OCI-LY3 (cell line): ENCODE data around the gene ZNF827.

Source experiments
- H2AFZ ChIP-seq: fragments of 200-600, 300-600 bp; shearing (Covaris generic); 2 replicates; pipeline ENCODE4 v1.6.0; 2014; ENCODE audit warnings: antibody characterized with exemption, low read depth, low read length
- H3K27ac ChIP-seq: fragments of 200-600, 300-600 bp; sonication (generic); 2 replicates; pipeline ENCODE4 v1.5.1; 2014; ENCODE audit warnings: mild to moderate bottlenecking, low read length, moderate library complexity, mixed read lengths
- H3K27me3 ChIP-seq: fragments of 200-600, 300-600 bp; sonication (generic); 2 replicates; pipeline ENCODE4 v1.6.1; 2014; ENCODE audit warnings: low read depth, low read length, mixed read lengths
- H3K36me3 ChIP-seq: fragments of 200-600, 300-600 bp; sonication (generic); replicated peaks from 2 replicates; pipeline ENCODE3; 2014; ENCODE audit warnings: low read depth, low read length, mixed read lengths
- H3K4me1 ChIP-seq: fragments of 300-600, 200-600 bp; sonication (generic); 2 replicates; pipeline ENCODE4 v1.6.1; 2014; ENCODE audit warnings: low read length, mixed read lengths
- H3K4me2 ChIP-seq: fragments of 200-600, 300-600 bp; sonication (generic); 2 replicates; pipeline ENCODE4 v1.6.1; 2014; ENCODE audit warnings: low read length, mixed read lengths
- H3K4me3 ChIP-seq: fragments of 300-600, 200-600 bp; sonication (generic); 2 replicates; pipeline ENCODE4 v1.5.1; 2014; ENCODE audit warnings: antibody characterized with exemption, mild to moderate bottlenecking, low read length, moderate library complexity
- H3K79me2 ChIP-seq: fragments of 300-600, 200-600 bp; shearing (Covaris generic); 2 replicates; pipeline ENCODE4 v1.6.1; 2014; ENCODE audit warnings: mild to moderate bottlenecking, low read length, mixed read lengths
- H3K9ac ChIP-seq: fragments of 300-600, 200-600 bp; shearing (Covaris generic); 2 replicates; pipeline ENCODE4 v1.6.0; 2014; ENCODE audit warnings: mild to moderate bottlenecking, low read length, moderate library complexity
- H3K9me3 ChIP-seq: fragments of 200-600, 300-600 bp; shearing (Covaris generic); 2 replicates; pipeline ENCODE4 v1.6.1; 2014; ENCODE audit warnings: low read length, mixed read lengths; ENCODE audit not compliant: insufficient read depth
- H4K20me1 ChIP-seq: fragments of 200-600, 300-600 bp; sonication (generic); 2 replicates; pipeline ENCODE4 v1.6.1; 2016; ENCODE audit warnings: low read length, mixed read lengths; ENCODE audit not compliant: insufficient read depth
- CTCF ChIP-seq: fragments of 200-600, 300-600 bp; sonication (generic); IDR thresholded peaks from 2 replicates; pipeline ENCODE4 v1.5.1; 2014; ENCODE audit warnings: antibody characterized with exemption, low read length, low read depth
- EZH2phosphoT487 ChIP-seq: fragments of 200-600 bp; shearing (Covaris generic); IDR thresholded peaks from 2 replicates; pipeline ENCODE4 v1.6.1; 2018; ENCODE audit warnings: antibody characterized with exemption, mixed run types, low read depth

ZNF827 gene

GRCh38 chr4:145866991-145867390 lies 71.6 kb downstream of the ZNF827 start:
- peaks cover 56% of the 10 kb centered on the region for H3K4me1 ChIP-seq
- no peak overlapping the region for H2AFZ ChIP-seq
- H3K4me2 ChIP-seq = no peak overlapping the region
- TF ChIP-seq CTCF (no peak), EZH2phosphoT487 (no peak)
- H3K9ac ChIP-seq = no peak overlapping the region
- peaks cover 44% of the 10 kb centered on the region for H4K20me1 ChIP-seq
- no peaks in the 10 kb centered on the region for H3K27me3 ChIP-seq
- H3K79me2 ChIP-seq = peaks cover 15% of the 10 kb centered on the region
- H3K4me3 ChIP-seq = no peak overlapping the region
- no peak overlapping the region for H3K27ac ChIP-seq
- H3K9me3 ChIP-seq = no peaks in the 10 kb centered on the region
- H3K36me3 ChIP-seq = peaks cover 20% of the 10 kb centered on the region

- H4K20me1 ChIP-seq = peaks cover 40% of the 10 kb centered on the region
- peaks cover 11% of the 10 kb centered on the region for H3K79me2 ChIP-seq
- peaks cover 41% of the 10 kb centered on the region for H3K4me1 ChIP-seq
- H3K4me3 ChIP-seq = no peak overlapping the region
- H3K4me2 ChIP-seq = no peak overlapping the region
- no peak for TF ChIP-seq EZH2phosphoT487
- TF ChIP-seq CTCF = no peak
- no peak overlapping the region for H3K9ac ChIP-seq
- H3K27me3 ChIP-seq = no peaks in the 10 kb centered on the region
- H3K9me3 ChIP-seq = no peaks in the 10 kb centered on the region
- H2AFZ ChIP-seq = no peak overlapping the region
- no peak overlapping the region for H3K27ac ChIP-seq
- H3K36me3 ChIP-seq = peaks cover 24% of the 10 kb centered on the region
Measured at GRCh38 chr4:145865274-145865941, 73.2 kb downstream of the ZNF827 start.

- H3K4me1 ChIP-seq = peaks cover 20% of the 10 kb centered on the region
- H3K9ac ChIP-seq = no peak overlapping the region
- H2AFZ ChIP-seq = no peak overlapping the region
- H3K36me3 ChIP-seq = peaks cover 29% of the 10 kb centered on the region
- no peak overlapping the region for H3K4me3 ChIP-seq
- H3K9me3 ChIP-seq = no peaks in the 10 kb centered on the region
- no peaks in the 10 kb centered on the region for H3K27me3 ChIP-seq
- TF ChIP-seq CTCF (no peak), EZH2phosphoT487 (no peak)
- peaks cover 25% of the 10 kb centered on the region for H4K20me1 ChIP-seq
- H3K4me2 ChIP-seq = peak overlapping the region; percentile 13; the same call in 1 of the 2 replicates
- H3K27ac ChIP-seq = no peak overlapping the region
- peaks cover 8% of the 10 kb centered on the region for H3K79me2 ChIP-seq
Measured at GRCh38 chr4:145863191-145863590, 75.4 kb downstream of the ZNF827 start.

- Histone ChIP-seq H3K4me3 (no peak overlapping the region), H3K4me1 (peaks cover 20% of the 10 kb centered on the region), H3K27me3 (no peaks in the 10 kb centered on the region), H3K27ac (no peak overlapping the region), H3K36me3 (peaks cover 18% of the 10 kb centered on the region), H3K79me2 (peaks cover 6% of the 10 kb centered on the region), H3K4me2 (no peak overlapping the region), H4K20me1 (peaks cover 22% of the 10 kb centered on the region), H2AFZ (no peak overlapping the region), H3K9ac (no peak overlapping the region), H3K9me3 (no peaks in the 10 kb centered on the region)
- TF ChIP-seq CTCF = no peak
- no peak for TF ChIP-seq EZH2phosphoT487
Measured at GRCh38 chr4:145861336-145862318, 77.0 kb downstream of the ZNF827 start.
